HG02642 (cell line): ENCODE results near the gene PRKAG3.

Experiments
- ATAC-seq: cut with Tn5 transposase; IDR thresholded peaks from one replicate; pipeline ENCODE4 v1.9.1; 2021; ENCODE audit warnings: mild to moderate bottlenecking; ENCODE audit not compliant: unreplicated experiment, poor library complexity

Gene PRKAG3

GRCh38 chr2:218831378-218831990 is at the start of gene PRKAG3:
PRKAG3 (minus strand) TSS chr2:218831803.
- no peak for ATAC-seq

DNA sequence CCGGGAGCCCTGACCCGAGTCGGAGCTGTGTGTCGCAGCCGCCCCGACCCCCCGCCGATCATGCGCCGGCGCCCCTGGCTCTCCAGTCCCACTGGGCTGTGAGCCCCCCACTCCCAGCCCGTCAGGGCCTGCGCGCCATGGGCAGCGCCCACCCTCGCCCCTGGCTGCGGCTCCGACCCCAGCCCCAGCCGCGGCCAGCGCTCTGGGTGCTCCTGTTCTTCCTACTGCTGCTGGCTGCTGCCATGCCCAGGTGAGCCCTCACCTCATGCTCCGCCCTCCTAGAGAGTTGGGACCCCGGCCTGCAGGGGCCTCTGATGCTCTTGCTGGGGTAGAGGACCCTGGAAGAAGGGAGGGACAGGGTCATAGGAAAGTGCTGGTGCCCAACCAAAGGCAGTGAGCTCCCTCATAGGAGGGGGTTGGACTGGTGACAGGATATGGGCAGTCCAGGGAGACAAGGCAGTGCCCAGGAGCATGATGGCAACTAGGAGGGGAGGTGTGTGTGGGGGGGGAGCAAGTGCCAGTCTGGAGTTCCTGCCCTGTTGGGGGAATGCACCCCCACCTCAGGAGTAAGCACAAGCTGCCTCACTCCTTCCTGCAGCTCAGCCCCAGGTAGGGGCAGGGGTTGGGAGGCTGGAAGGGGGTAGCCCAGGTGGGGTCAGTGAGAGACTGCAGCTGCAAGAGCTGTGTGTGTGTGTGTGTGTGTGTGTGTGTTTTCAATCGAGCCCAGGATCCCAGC is 49.4 kb upstream of the PRKAG3 start:
- ATAC-seq = no peak

DNA sequence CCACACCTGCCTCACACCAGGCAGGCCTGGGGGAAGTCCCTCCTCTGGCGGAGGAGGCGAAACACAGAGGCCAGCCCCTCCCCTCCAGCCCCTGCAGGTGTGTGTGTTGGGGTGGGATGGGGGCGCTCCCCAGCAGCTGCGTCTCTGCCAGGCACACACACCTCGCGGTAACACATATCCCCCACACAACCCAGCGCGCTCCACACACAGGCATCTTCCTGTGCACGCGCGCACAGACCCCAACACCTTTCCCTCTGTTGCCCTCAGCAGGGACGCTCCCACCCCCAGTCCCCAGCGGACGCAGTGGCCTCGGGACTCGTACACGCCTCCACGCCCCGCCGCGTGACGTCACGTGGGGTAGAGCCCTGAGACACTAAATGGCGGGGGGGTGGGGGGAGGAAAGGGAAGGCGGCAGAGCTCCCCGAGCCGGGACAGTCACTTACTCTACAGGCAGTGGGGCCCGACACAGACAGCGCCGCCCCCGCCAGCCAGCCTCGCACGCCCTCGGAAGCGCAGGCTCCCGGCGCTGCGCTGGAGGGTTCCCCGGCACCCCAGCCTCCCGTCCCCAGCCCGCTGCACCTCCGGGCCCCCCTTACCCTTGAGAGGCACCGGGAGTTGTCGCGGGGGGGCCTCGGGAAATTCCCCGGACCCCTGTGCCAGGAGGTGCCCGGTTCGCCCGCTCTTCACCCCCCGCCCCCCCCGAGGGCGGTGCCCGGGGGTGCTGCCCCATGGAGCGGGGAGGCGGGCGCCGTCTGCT is 48.7 kb upstream of the PRKAG3 start, which contains the start of gene WNT10A:
Gene WNT10A, plus strand, starts transcription at position 751 of the 757 bp plus-strand sequence. CDS start 144 bp downstream, outside the sequence.
- ATAC-seq = peak; percentile 69

GRCh38 chr2:218879776-218880101 is 48.1 kb upstream of the PRKAG3 start:
- ATAC-seq = no peak

DNA sequence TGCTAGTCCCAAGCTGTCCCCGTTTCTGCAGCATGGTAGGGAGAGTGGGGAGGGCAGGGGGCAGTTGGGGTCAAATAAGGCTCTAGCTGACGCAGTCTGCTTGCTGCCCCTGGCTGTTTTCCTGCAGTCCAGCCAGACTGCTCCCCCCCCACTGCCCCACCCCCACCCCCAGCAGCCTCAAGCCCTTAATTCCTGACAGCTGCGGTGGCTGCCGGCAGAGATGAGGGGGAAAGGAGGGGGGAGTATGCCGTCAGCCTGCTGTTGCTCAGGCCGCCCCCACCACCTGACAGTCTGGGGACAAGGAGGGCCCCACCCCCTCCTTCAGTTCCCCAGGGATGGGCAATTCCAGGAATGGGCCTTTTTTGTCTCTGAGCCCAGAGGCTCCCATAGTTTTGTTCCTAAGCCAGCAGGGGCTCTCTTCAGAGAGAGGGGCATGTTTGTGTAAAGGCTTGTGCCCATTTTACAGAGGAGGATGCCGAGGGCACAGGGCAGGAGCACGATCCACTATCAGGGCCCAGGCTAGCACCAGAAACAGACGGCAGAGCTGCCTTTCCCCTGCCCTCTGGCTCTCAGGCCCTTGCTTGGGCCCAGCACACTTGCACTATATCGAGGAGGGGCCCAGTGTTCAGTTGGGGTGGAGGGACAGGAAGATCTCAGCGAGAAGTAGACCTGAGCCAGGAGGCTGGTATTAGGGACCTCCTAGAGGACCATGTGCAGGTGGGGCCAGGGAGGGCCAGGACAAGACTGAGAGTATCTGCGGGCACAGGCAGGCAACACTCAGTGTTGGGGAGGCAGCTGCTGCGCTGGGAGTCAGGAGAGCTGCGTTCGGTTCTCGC is 47.5 kb upstream of the PRKAG3 start:
- no peak for ATAC-seq

- no peak for ATAC-seq
Measured at GRCh38 chr2:218878486-218878885, 46.9 kb upstream of the PRKAG3 start.

GRCh38 chr2:218877891-218878290 is 46.3 kb upstream of the PRKAG3 start:
- no peak for ATAC-seq

- no peak for ATAC-seq
Measured at GRCh38 chr2:218877331-218877730, 45.7 kb upstream of the PRKAG3 start.

DNA sequence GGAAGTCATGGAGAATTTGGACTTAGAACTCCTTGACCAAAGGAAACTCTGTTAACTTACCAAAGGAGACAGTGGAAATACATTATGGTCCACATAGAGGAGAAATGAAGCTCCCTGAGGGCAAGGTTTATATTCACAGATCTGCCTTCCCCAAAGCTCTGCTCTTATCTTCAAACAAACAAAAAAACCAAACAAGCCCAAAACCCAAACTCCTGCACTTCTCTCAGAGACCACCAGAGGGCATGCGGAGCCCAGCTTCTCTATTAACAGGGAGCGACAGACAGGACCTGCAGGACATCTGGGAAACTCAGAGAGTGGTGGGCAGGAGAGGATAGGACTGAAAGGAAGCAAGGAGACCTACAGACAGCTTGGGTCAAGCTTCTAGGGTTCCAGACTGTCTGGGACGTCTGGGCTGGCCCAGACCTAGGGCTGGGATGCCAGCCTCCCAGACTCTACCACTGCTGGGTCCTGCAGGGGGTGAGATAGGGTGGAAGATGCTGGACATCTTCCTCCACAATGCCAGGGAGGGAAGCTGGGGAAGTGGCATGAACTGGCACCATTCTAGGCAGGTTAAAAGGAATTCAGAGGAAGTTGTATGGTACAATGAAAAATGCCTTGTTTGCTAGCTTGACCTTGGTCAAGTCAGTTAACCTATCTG is 45.1 kb upstream of the PRKAG3 start:
- no peak for ATAC-seq

- no peak for ATAC-seq
Measured at GRCh38 chr2:218875692-218876246, 44.2 kb upstream of the PRKAG3 start.

- no peak for ATAC-seq
Measured at GRCh38 chr2:218873359-218874194, 42.0 kb upstream of the PRKAG3 start.

- ATAC-seq = no peak
Measured at GRCh38 chr2:218872645-218873358, 41.2 kb upstream of the PRKAG3 start.

GRCh38 chr2:218871345-218872302 is 40.0 kb upstream of the PRKAG3 start:
- no peak for ATAC-seq

DNA sequence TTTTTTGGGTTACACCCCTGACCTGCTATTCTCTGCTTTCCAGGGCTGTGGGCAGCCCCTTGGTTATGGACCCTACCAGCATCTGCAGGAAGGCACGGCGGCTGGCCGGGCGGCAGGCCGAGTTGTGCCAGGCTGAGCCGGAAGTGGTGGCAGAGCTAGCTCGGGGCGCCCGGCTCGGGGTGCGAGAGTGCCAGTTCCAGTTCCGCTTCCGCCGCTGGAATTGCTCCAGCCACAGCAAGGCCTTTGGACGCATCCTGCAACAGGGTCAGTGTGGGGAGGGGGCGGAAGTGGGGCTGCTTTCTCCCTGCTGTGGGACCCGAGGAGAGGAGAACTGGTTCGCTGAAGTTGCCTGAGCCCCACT is 39.4 kb upstream of the PRKAG3 start:
- no peak for ATAC-seq

- no peak for ATAC-seq
Measured at GRCh38 chr2:218869064-218869463, 37.5 kb upstream of the PRKAG3 start.

DNA sequence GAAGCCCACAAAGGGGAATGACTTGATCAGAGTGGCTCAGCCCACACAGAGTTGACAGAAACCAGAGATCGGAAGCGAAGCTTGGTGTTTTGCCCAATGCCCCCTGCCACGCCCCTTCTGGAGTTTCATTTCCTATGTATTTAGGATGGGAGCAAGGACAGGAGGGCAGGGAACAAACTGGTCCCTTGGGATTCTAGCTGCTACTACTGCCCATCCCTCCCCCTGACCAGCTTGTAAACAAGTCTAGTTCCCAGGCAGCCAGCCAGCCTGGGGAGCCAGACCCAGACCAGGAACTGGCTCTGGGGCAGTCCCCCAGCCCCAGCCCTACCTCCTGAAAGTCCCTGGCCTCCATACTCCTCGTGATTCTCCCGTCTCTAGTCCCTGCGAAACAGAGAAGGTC is 36.3 kb upstream of the PRKAG3 start:
- no peak for ATAC-seq

DNA sequence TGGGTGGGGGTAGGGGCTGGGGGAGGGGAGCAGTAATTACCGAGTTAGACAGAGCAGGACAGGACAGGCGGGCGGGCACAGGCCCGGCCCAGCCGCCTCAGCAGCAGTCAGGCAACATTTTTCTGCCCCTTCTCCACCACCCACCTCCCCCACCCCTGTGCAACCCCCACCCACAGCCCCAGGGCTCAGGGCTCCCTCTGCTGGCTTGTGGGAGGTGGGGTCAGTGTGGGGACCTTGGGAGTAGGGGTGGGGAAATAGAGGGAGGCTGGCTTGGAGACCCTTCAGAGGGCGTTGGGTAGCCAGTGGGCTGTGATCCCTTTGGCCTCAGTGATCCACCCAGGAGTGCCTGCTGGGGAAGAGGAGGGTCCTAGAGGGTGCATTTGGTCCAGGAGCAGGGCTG is 34.4 kb upstream of the PRKAG3 start:
- no peak for ATAC-seq
